Ishikawa (cell line): ENCODE measurements around the gene UNC79.

ENCODE experiments used
- EGR1 ChIP-seq: IDR thresholded peaks from 2 replicates; pipeline ENCODE4 v1.6.1; 2012
- TAF1 ChIP-seq: IDR thresholded peaks from 2 replicates; pipeline ENCODE4 v1.6.1; 2012; ENCODE audit warnings: low read depth, mild to moderate bottlenecking
- TF ChIP-seq, protein P1 (sequence below): IDR thresholded peaks from 2 replicates; pipeline ENCODE4 v1.6.1; 2012

DNA sequence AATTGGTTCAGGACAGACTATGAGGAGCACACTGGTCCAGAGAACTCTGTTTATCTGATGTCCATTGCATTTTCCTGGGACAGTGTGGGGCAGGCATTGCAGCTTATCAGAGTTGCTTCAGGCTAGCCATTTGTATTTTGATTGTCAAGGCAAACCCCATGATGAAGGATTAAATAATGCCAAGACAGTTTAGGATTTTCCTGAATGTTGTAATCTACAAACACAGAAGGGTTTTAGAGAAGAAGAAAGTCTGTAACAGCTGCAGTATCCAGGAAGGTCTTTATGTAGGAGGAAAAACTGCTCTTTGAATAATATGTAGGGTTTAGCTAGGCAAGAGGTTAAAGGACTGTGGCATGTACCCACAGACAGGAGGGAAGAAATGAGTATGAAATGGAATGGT lies 32.2 kb upstream of the UNC79 start:
- TF ChIP-seq, protein P1, sequence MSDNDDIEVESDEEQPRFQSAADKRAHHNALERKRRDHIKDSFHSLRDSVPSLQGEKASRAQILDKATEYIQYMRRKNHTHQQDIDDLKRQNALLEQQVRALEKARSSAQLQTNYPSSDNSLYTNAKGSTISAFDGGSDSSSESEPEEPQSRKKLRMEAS = no peak
- TF ChIP-seq TAF1 (no peak), EGR1 (no peak)
